GM19467 (cell line): ENCODE results near the gene RPLP1.
"Not testable (repeated sequence)": the region's sequence is repeated elsewhere in the genome, so short reads cannot be mapped to it uniquely, and the experiment has no call there.

Experiments used
- ATAC-seq: cut with Tn5 transposase; IDR thresholded peaks from one replicate; pipeline ENCODE4 v1.9.1; 2021; ENCODE audit warnings: mild to moderate bottlenecking, moderate library complexity; ENCODE audit not compliant: unreplicated experiment

RPLP1 gene

GRCh38 chr15:69436951-69437350, 15.7 kb upstream of the RPLP1 start:
- no peak for ATAC-seq

- ATAC-seq = no peak
Measured at GRCh38 chr15:69439623-69440022, 13.0 kb upstream of the RPLP1 start.

GRCh38 chr15:69443032-69443611, 9.5 kb upstream of the RPLP1 start:
- ATAC-seq = no peak

- no peak for ATAC-seq
Measured at GRCh38 chr15:69444686-69445085, 7.9 kb upstream of the RPLP1 start.

GRCh38 chr15:69446953-69447352, 5.7 kb upstream of the RPLP1 start:
- ATAC-seq = no peak

- not testable (repeated sequence) for ATAC-seq
Measured at GRCh38 chr15:69450221-69450620, 2.4 kb upstream of the RPLP1 start.

GRCh38 chr15:69450968-69451695, 1.5 kb upstream of the RPLP1 start:
- no peak for ATAC-seq

- ATAC-seq = peak; percentile 17
Measured at GRCh38 chr15:69451951-69452691, 497 bp upstream of the RPLP1 start.

- no peak for ATAC-seq
Measured at GRCh38 chr15:69454953-69455352, 2.3 kb downstream of the RPLP1 start.

- ATAC-seq = no peak
Measured at GRCh38 chr15:69456208-69457166, 3.9 kb downstream of the RPLP1 start.

- no peak for ATAC-seq
Measured at GRCh38 chr15:69457304-69458280, 5.0 kb downstream of the RPLP1 start.

- ATAC-seq = no peak
Measured at GRCh38 chr15:69459066-69459465, 6.4 kb downstream of the RPLP1 start.

GRCh38 chr15:69460481-69460880, 7.9 kb downstream of the RPLP1 start:
- no peak for ATAC-seq

GRCh38 chr15:69462030-69462492, 9.4 kb downstream of the RPLP1 start:
- no peak for ATAC-seq

GRCh38 chr15:69462493-69463181, 10.0 kb downstream of the RPLP1 start:
- ATAC-seq = peak; percentile 91

GRCh38 chr15:69463182-69463756, 10.7 kb downstream of the RPLP1 start:
- ATAC-seq = no peak

- ATAC-seq = no peak
Measured at GRCh38 chr15:69465253-69465652, 12.6 kb downstream of the RPLP1 start.

GRCh38 chr15:69466733-69467132, 14.1 kb downstream of the RPLP1 start:
- no peak for ATAC-seq

- ATAC-seq = no peak
Measured at GRCh38 chr15:69467636-69468035, 15.0 kb downstream of the RPLP1 start.
